Vagina (tissue), 2 donors: ENCODE results near the gene SLC5A3. TPM values are rescaled to one million over a fixed set of nuclear protein-coding genes. Genes with fewer than 3 reads are reported as not detected.

Experiments used
- DNase-seq, 2 donors: peaks; one replicate each; pipeline ENCODE4 v3.0.0-alpha.2; 2017; ENCODE audit errors: extremely low spot score in 2 of 2
- H3K27ac ChIP-seq: fragments of 200-600 bp; sonication (generic); one replicate; pipeline ENCODE4 v1.5.1; 2019
- H3K27me3 ChIP-seq: fragments of 200-600 bp; sonication (generic); one replicate; pipeline ENCODE4 v1.5.1; 2019
- H3K36me3 ChIP-seq, 2 donors: fragments of 200-600 bp; sonication (generic); one replicate each; pipeline ENCODE4 v1.5.1; 2017 to 2019
- H3K4me1 ChIP-seq: fragments of 200-600 bp; sonication (generic); one replicate; pipeline ENCODE4 v1.5.1; 2019
- H3K4me3 ChIP-seq, 2 donors: fragments of 200-600 bp; sonication (generic); 1 replicate in 1 of 2; 2 replicates in 1 of 2; pipeline ENCODE4 v1.5.1; 2016 to 2019
- H3K9me3 ChIP-seq: fragments of 200-600 bp; sonication (generic); one replicate; pipeline ENCODE4 v1.5.1; 2019
- POLR2A ChIP-seq, 2 donors: fragments of 450-650 bp; IDR thresholded peaks; one replicate each; pipeline ENCODE4 v1.6.1; 2017; ENCODE audit warnings: antibody characterized with exemption in 2 of 2, mild to moderate bottlenecking in 2 of 2, moderate library complexity in 2 of 2
- POLR2AphosphoS5 ChIP-seq, 2 donors: sonication (generic); formaldehyde crosslinking; IDR thresholded peaks; one replicate each; pipeline ENCODE4 v1.9.0; 2017; ENCODE audit warnings: antibody characterized with exemption in 2 of 2, mild to moderate bottlenecking in 2 of 2, low read depth in 1 of 2; ENCODE audit not compliant: insufficient read depth in 1 of 2
- intact Hi-C: fragments of 100-400 bp; cut with DNase I; formaldehyde crosslinking; loops from one replicate; pipeline ENCODE4 v1.15.1; 2023
- total RNA-seq: library from RNA; depleted of rRNA; stranded (reverse); fragments of >200 nt; gene quantifications from one replicate; pipeline ENCODE4 v1.2.3, GENCODE V29; 2016
- TF ChIP-seq, protein P1 (sequence below), 3 experiments: fragments of 450-650 bp in 2 of 3; fragments of 200-600 bp in 1 of 3; sonication (generic) in 1 of 3; IDR thresholded peaks; one replicate each; pipeline ENCODE4 v1.5.1; 2017 to 2019; ENCODE audit warnings: antibody characterized with exemption in 3 of 3, mild to moderate bottlenecking in 2 of 3, moderate library complexity in 2 of 3

Gene SLC5A3
- total RNA-seq, 1 donor from 2014 or later: 17.9 TPM

GRCh38 chr21:34065027-34065426 lies 8.4 kb upstream of the SLC5A3 start:
- DNase-seq: no peak
- H3K4me3 ChIP-seq: no peak overlapping the region
- H3K9me3 ChIP-seq: no peaks in the 10 kb centered on the region
- H3K36me3 ChIP-seq: no peaks in the 10 kb centered on the region
- no peaks in the 10 kb centered on the region for H3K4me1 ChIP-seq
- intact Hi-C loops: no loop called here
- H3K27ac ChIP-seq: no peak overlapping the region
- H3K27me3 ChIP-seq: no peaks in the 10 kb centered on the region
- TF ChIP-seq POLR2AphosphoS5 (IDR thresholded peaks at IDR 0.05; ENCODE audit: insufficient read depth in 1 of 2, low read depth in 1 of 2): no peak
- TF ChIP-seq, protein P1, sequence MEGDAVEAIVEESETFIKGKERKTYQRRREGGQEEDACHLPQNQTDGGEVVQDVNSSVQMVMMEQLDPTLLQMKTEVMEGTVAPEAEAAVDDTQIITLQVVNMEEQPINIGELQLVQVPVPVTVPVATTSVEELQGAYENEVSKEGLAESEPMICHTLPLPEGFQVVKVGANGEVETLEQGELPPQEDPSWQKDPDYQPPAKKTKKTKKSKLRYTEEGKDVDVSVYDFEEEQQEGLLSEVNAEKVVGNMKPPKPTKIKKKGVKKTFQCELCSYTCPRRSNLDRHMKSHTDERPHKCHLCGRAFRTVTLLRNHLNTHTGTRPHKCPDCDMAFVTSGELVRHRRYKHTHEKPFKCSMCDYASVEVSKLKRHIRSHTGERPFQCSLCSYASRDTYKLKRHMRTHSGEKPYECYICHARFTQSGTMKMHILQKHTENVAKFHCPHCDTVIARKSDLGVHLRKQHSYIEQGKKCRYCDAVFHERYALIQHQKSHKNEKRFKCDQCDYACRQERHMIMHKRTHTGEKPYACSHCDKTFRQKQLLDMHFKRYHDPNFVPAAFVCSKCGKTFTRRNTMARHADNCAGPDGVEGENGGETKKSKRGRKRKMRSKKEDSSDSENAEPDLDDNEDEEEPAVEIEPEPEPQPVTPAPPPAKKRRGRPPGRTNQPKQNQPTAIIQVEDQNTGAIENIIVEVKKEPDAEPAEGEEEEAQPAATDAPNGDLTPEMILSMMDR (IDR thresholded peaks at IDR 0.05): no peak
- TF ChIP-seq POLR2A (IDR thresholded peaks at IDR 0.05): no peak

DNA sequence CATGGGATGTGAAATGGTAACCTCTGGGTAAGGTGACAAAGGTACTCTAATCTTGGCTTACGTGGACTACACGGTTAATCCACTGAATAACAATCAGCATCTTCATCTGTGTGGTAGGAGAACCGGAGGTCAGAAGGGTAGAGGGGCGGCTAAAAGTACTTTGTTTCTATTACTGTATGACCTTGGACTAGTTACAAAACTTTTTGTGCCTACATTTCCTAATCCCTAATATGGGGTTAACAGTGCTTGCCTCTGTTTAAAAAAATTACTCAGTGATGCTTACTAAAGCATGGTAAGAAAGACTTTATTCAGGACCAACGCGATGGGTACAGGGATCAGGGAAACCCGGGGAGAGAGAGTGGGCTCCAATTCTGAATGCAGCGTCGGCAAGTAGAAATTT lies 1.7 kb upstream of the SLC5A3 start:
- intact Hi-C loops: loop anchor here (10.0 kb wide), 1 partner anchor 127 kb away; no protein-coding TSS in a partner anchor

DNA sequence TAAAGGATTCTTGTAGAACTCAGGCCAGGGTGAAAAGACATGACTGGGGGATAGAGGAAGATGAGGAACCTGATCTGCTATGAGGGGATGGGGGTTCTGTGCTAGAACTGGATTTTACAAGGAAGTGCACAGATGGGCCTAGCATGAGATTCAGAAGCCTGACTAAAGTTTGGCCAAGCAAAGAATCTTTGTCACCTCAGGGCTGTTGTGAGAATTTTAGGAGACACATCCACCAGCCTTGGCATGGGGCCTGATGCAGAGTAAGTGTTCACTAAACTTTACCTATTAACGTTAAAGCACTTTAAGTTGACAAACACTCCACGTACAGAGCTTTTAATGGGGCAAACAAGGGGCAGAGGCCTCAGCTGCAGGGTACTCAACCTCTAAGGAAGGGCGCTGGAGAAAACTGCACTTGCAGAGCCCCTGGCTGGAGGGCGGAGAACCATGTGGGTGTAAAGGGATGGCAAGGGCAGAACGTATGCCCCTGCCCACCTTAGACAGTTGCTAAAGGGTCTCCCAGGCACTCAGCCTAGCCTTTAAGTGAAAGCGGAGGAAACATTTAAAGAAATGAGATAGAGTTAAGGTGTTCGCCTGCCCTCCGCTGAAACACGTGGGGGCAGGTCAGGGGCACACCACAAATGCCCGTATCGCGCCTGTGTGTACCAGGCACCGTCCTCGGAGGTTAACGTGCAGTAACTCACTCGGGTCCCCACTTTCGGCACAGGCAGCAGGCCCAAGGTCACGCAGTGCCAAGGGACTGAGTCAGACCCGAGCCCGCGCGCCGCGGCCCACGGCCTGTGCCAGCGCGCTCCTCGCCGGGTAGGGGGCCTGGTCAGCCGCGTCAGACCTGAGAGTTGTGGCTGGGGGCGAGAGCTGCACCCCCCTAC lies 990 bp upstream of the SLC5A3 start:
- Histone ChIP-seq H3K27ac (peak overlapping the region; percentile 97), H3K27me3 (no peaks in the 10 kb centered on the region), H3K36me3 (no peaks in the 10 kb centered on the region), H3K9me3 (no peaks in the 10 kb centered on the region), H3K4me3 (peak overlapping the region; percentile 69 to 89), H3K4me1 (peaks cover 31% of the 10 kb centered on the region)
- intact Hi-C loops: loop anchor here (10.0 kb wide), 1 partner anchor 128 kb away; no protein-coding TSS in a partner anchor
- no peak for TF ChIP-seq POLR2AphosphoS5 (IDR thresholded peaks at IDR 0.05; ENCODE audit: insufficient read depth in 1 of 2, low read depth in 1 of 2)
- TF ChIP-seq POLR2A (IDR thresholded peaks at IDR 0.05): no peak
- TF ChIP-seq, protein P1 (IDR thresholded peaks at IDR 0.05): no peak
- no peak for DNase-seq

More for the DNA sequence above, 1.7 kb upstream of the SLC5A3 start:
- TF ChIP-seq POLR2AphosphoS5 (IDR thresholded peaks at IDR 0.05; ENCODE audit: insufficient read depth in 1 of 2, low read depth in 1 of 2) (no peak), POLR2A (IDR thresholded peaks at IDR 0.05) (no peak)
- TF ChIP-seq, protein P1 (IDR thresholded peaks at IDR 0.05): no peak
- H3K4me1 ChIP-seq: peaks cover 24% of the 10 kb centered on the region
- DNase-seq: no peak
- H3K9me3 ChIP-seq: no peaks in the 10 kb centered on the region
- H3K27me3 ChIP-seq: no peaks in the 10 kb centered on the region
- no peaks in the 10 kb centered on the region for H3K36me3 ChIP-seq
- H3K27ac ChIP-seq: peak overlapping the region; percentile 97
- H3K4me3 ChIP-seq: no peak overlapping the region

GRCh38 chr21:34073749-34074282 lies 438 bp downstream of the SLC5A3 start:
- H3K4me1 ChIP-seq: peaks cover 37% of the 10 kb centered on the region
- H3K4me3 ChIP-seq: peak overlapping the region; percentile 69 to 89
- peak overlapping the region; percentile 97 for H3K27ac ChIP-seq
- no peak for TF ChIP-seq POLR2AphosphoS5 (IDR thresholded peaks at IDR 0.05; ENCODE audit: insufficient read depth in 1 of 2, low read depth in 1 of 2)
- no peaks in the 10 kb centered on the region for H3K36me3 ChIP-seq
- no peak for DNase-seq
- H3K27me3 ChIP-seq: no peaks in the 10 kb centered on the region
- intact Hi-C loops: loop anchor here (10.0 kb wide), 1 partner anchor 129 kb away; no protein-coding TSS in a partner anchor
- no peaks in the 10 kb centered on the region for H3K9me3 ChIP-seq

DNA sequence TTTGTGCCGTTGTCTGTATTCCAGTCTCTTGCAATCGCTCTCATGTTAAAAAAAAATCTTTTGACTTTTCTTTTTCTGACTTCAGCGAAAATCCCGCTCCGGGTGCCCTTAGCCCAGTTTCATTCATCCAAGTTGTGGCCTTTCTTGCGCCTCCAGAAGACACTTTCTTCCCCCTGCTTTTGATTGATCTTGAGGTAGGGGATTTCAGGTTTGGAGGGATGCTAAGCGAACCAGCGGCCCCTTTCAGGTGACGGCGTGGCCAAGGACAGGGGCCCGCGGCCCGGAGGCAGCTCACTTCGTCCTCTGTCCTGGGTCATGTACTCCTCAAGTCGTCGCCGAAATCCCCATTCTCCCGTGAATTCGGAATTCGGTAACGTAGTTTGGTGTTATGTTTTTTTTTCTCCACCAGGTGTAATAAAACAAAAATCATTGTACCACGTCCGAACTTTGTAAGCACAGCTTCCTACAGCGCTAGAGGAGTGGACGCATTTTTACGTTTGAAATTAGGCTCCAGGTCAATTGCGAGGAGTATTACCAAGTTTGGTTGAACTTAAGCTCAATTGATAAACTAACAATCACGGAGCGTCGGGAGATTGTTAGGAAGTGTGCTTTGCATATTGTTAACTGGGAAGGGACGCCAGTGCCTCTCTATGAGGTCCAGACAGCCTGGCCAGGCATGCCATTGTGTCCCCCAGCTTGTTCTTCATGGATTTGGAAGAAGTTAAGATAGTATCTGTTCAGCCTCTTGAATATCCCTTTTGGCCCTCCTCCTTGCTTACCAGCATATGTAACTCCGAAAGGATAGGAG lies 1.1 kb downstream of the SLC5A3 start:
- no peaks in the 10 kb centered on the region for H3K36me3 ChIP-seq
- TF ChIP-seq POLR2AphosphoS5 (IDR thresholded peaks at IDR 0.05; ENCODE audit: insufficient read depth in 1 of 2, low read depth in 1 of 2): no peak
- TF ChIP-seq, protein P1 (IDR thresholded peaks at IDR 0.05): no peak
- no peak for TF ChIP-seq POLR2A (IDR thresholded peaks at IDR 0.05)
- intact Hi-C loops: loop anchor here (10.0 kb wide), 1 partner anchor 130 kb away; no protein-coding TSS in a partner anchor
- DNase-seq: no peak
- peak overlapping the region; percentile 69 to 89 for H3K4me3 ChIP-seq
- peaks cover 44% of the 10 kb centered on the region for H3K4me1 ChIP-seq
- H3K27me3 ChIP-seq: no peaks in the 10 kb centered on the region
- peak overlapping the region; percentile 97 for H3K27ac ChIP-seq
- H3K9me3 ChIP-seq: no peaks in the 10 kb centered on the region
